CD14-positive monocyte (primary cell): Measurements from ENCODE around the gene NTRK2. TPM values are rescaled to one million over a fixed set of nuclear protein-coding genes. Genes with fewer than 3 reads are reported as not detected.

Experiments used
- DNase-seq, 3 donors: peaks; one replicate each; pipeline ENCODE4 v3.0.0-alpha.2; 2011 to 2022
- H2AFZ ChIP-seq: 2 replicates; pipeline ENCODE4 v1.6.0; 2012; ENCODE audit warnings: mild to moderate bottlenecking, low read depth, low read length, inconsistent platforms; ENCODE audit not compliant: insufficient read depth, poor library complexity, severe bottlenecking
- H3K27ac ChIP-seq, 2 donors: 1 replicate in 1 of 2; 2 replicates in 1 of 2; pipeline ENCODE4 v1.5.1; 2012 to 2013; ENCODE audit warnings: low read length in 2 of 2, control low read depth in 1 of 2, inconsistent platforms in 1 of 2, low read depth in 1 of 2, mild to moderate bottlenecking in 1 of 2
- H3K27me3 ChIP-seq, 2 donors: one replicate each; pipeline versions ENCODE4 v1.6.0 to v1.6.1; 2011 to 2013; ENCODE audit warnings: low read length in 2 of 2; ENCODE audit not compliant: control insufficient read depth in 2 of 2, insufficient read depth in 2 of 2
- H3K36me3 ChIP-seq, 2 donors: replicated peaks in 1 of 2; 1 replicate in 1 of 2; 2 replicates in 1 of 2; pipeline versions ENCODE4 v1.5.1 to v1.6.1; 2012 to 2013; ENCODE audit warnings: low read length in 2 of 2, control low read depth in 1 of 2, inconsistent platforms in 1 of 2, mild to moderate bottlenecking in 1 of 2; ENCODE audit not compliant: insufficient read depth in 2 of 2, control insufficient read depth in 1 of 2
- H3K4me1 ChIP-seq, 2 donors: 1 replicate in 1 of 2; 2 replicates in 1 of 2; pipeline versions ENCODE4 v1.5.1 to v1.6.1; 2012 to 2013; ENCODE audit warnings: low read length in 2 of 2, control low read depth in 1 of 2, inconsistent platforms in 1 of 2, mild to moderate bottlenecking in 1 of 2, moderate library complexity in 1 of 2; ENCODE audit not compliant: insufficient read depth in 2 of 2, control insufficient read depth in 1 of 2
- H3K4me2 ChIP-seq: replicated peaks from 2 replicates; pipeline ENCODE3; 2012; ENCODE audit warnings: low read length, moderate library complexity, mild to moderate bottlenecking; ENCODE audit not compliant: poor library complexity, severe bottlenecking; ENCODE audit errors: extremely low read depth
- H3K4me3 ChIP-seq, 3 experiments: fragments of 200-600 bp in 1 of 3; sonication (generic) in 1 of 3; replicated peaks in 1 of 3; 1 replicate in 2 of 3; 2 replicates in 1 of 3; pipeline ENCODE4 v1.5.1; 2011 to 2013; ENCODE audit warnings: low read length in 3 of 3, mild to moderate bottlenecking in 3 of 3, control low read depth in 2 of 3, low read depth in 2 of 3, inconsistent platforms in 1 of 3, moderate library complexity in 1 of 3
- H3K79me2 ChIP-seq: 2 replicates; pipeline ENCODE4 v1.6.0; 2012; ENCODE audit warnings: mild to moderate bottlenecking, control low read depth, inconsistent platforms, low read length, moderate library complexity; ENCODE audit not compliant: insufficient read depth
- H3K9ac ChIP-seq: 2 replicates; pipeline ENCODE4 v1.6.0; 2017; ENCODE audit warnings: low read length, mild to moderate bottlenecking; ENCODE audit not compliant: insufficient read depth, poor library complexity, severe bottlenecking
- H3K9me3 ChIP-seq, 2 donors: replicated peaks in 1 of 2; 1 replicate in 1 of 2; 2 replicates in 1 of 2; pipeline versions ENCODE4 v1.5.1 to v1.6.1; 2012 to 2013; ENCODE audit warnings: low read length in 2 of 2, control low read depth in 1 of 2; ENCODE audit not compliant: control insufficient read depth in 1 of 2, insufficient read depth in 1 of 2
- H4K20me1 ChIP-seq: 2 replicates; pipeline ENCODE4 v1.6.0; 2012; ENCODE audit warnings: mild to moderate bottlenecking, low read length, control low read depth, moderate library complexity; ENCODE audit not compliant: insufficient read depth
- H3K27ac Mint-ChIP-seq, 7 donors: one replicate each; pipeline ENCODE4 v1.8.0; 2020; ENCODE audit warnings: mild to moderate bottlenecking in 7 of 7, mixed read lengths in 7 of 7, moderate library complexity in 6 of 7, inconsistent platforms in 2 of 7
- H3K27me3 Mint-ChIP-seq, 3 donors: one replicate each; pipeline ENCODE4 v1.8.0; 2021 to 2022; ENCODE audit warnings: low read depth in 3 of 3, mild to moderate bottlenecking in 3 of 3, mixed read lengths in 3 of 3, moderate library complexity in 3 of 3, inconsistent platforms in 1 of 3
- H3K36me3 Mint-ChIP-seq, 2 donors: one replicate each; pipeline ENCODE4 v1.8.0; 2020; ENCODE audit warnings: mixed read lengths in 2 of 2, inconsistent platforms in 1 of 2, mild to moderate bottlenecking in 1 of 2
- H3K4me1 Mint-ChIP-seq: one replicate; pipeline ENCODE4 v1.8.0; 2020; ENCODE audit warnings: mild to moderate bottlenecking, mixed read lengths
- H3K4me3 Mint-ChIP-seq, 2 donors: one replicate each; pipeline ENCODE4 v1.8.0; 2020; ENCODE audit warnings: mild to moderate bottlenecking in 2 of 2, mixed read lengths in 2 of 2, moderate library complexity in 1 of 2
- H3K9me3 Mint-ChIP-seq, 7 donors: one replicate each; pipeline ENCODE4 v1.8.0; 2020 to 2022; ENCODE audit warnings: mixed read lengths in 7 of 7, mild to moderate bottlenecking in 6 of 7, moderate library complexity in 6 of 7, inconsistent platforms in 2 of 7
- CTCF ChIP-seq: fragments of 200-600 bp; IDR thresholded peaks from one replicate; pipeline ENCODE4 v1.8.0; 2022; ENCODE audit warnings: antibody characterized with exemption, mild to moderate bottlenecking
- WGBS: methylation state at CpG from one replicate; pipeline ENCODE4 v1.1.5; 2013; ENCODE audit warnings: missing lambda C conversion rate; ENCODE audit not compliant: insufficient coverage; 5-methylcytosine and 5-hydroxymethylcytosine counted together
- intact Hi-C, 2 donors: fragments of 100-400 bp; cut with micrococcal nuclease; formaldehyde crosslinking; loops; one replicate each; pipeline versions ENCODE4 v1.15.0 to v1.15.1; 2023
- polyA plus RNA-seq, 3 donors: library from polyadenylated mRNA; depleted of rRNA in 1 of 3; unstranded in 2 of 3; stranded (reverse) in 1 of 3; fragments of 300-500 nt in 2 of 3; fragments of >200 nt in 1 of 3; fragmentation: Illumina TruSeq in 2 of 3; gene quantifications; 1 replicate in 2 of 3; 2 replicates in 1 of 3; pipeline ENCODE4 v1.2.3, GENCODE V29; 2012 to 2021

The NTRK2 gene
- polyA plus RNA-seq, 3 donors, result not detected

- H3K4me2 ChIP-seq, result no peak overlapping the region
- Mint-ChIP-seq H3K27me3 (peaks cover 1 to 6% (median 2%) of the 10 kb centered on the region in 3 donors), H3K4me3 (no peak overlapping the region), H3K4me1 (no peaks in the 10 kb centered on the region), H3K27ac (no peak overlapping the region), H3K36me3 (no peaks in the 10 kb centered on the region), H3K9me3 (peaks cover 0 to 5% (median 1%) of the 10 kb centered on the region in 7 donors)
- H3K27me3 ChIP-seq, result no peaks in the 10 kb centered on the region
- 100% methylated on average over 3 of the region's 5 CpGs for WGBS
- no peak for DNase-seq
- TF ChIP-seq CTCF, result no peak
- H3K4me1 ChIP-seq, result no peaks in the 10 kb centered on the region
- H3K9me3 ChIP-seq, result no peaks in the 10 kb centered on the region
- no peak overlapping the region for H3K27ac ChIP-seq
- no peaks in the 10 kb centered on the region for H3K79me2 ChIP-seq
- no peaks in the 10 kb centered on the region for H3K36me3 ChIP-seq
- intact Hi-C loops, result no loop called here
- H3K4me3 ChIP-seq, result no peak overlapping the region
- H2AFZ ChIP-seq, result no peak overlapping the region
- H3K9ac ChIP-seq, result no peak overlapping the region
- no peaks in the 10 kb centered on the region for H4K20me1 ChIP-seq
Measured at GRCh38 chr9:84789463-84789830, 119.9 kb downstream of the NTRK2 start.

GRCh38 chr9:84791643-84792042 lies 122.1 kb downstream of the NTRK2 start:
- no peaks in the 10 kb centered on the region for H3K4me1 Mint-ChIP-seq

More at GRCh38 chr9:84791643-84792042, 122.1 kb downstream of the NTRK2 start:
- no peak overlapping the region for H3K27ac ChIP-seq
- H4K20me1 ChIP-seq, result no peaks in the 10 kb centered on the region
- H3K27me3 ChIP-seq, result no peaks in the 10 kb centered on the region
- no peak overlapping the region for H3K27ac Mint-ChIP-seq
- intact Hi-C loops, result no loop called here
- no peaks in the 10 kb centered on the region for H3K9me3 ChIP-seq
- no peak for TF ChIP-seq CTCF
- peaks cover 0 to 6% (median 1%) of the 10 kb centered on the region in 7 donors for H3K9me3 Mint-ChIP-seq
- H3K9ac ChIP-seq, result no peak overlapping the region
- no peaks in the 10 kb centered on the region for H3K79me2 ChIP-seq
- H3K4me2 ChIP-seq, result no peak overlapping the region
- no peak overlapping the region for H3K4me3 ChIP-seq
- H3K36me3 Mint-ChIP-seq, result no peaks in the 10 kb centered on the region
- H2AFZ ChIP-seq, result no peak overlapping the region
- DNase-seq, result no peak
- H3K4me1 ChIP-seq, result no peaks in the 10 kb centered on the region
- no peak overlapping the region for H3K4me3 Mint-ChIP-seq
- no CpG with 5 or more reads among the region's 2 CpGs for WGBS
- H3K36me3 ChIP-seq, result no peaks in the 10 kb centered on the region
- peaks cover 2 to 8% (median 6%) of the 10 kb centered on the region in 3 donors for H3K27me3 Mint-ChIP-seq
